Lung (tissue), 12 donors: Measurements from ENCODE around the gene PPY. TPM values are rescaled to one million over a fixed set of nuclear protein-coding genes. Genes with fewer than 3 reads are reported as not detected.

Source experiments
- ATAC-seq: fragments of 200-7000 bp; cut with Tn5 transposase; one replicate; pipeline ENCODE4 v1.9.1; 2020; ENCODE audit warnings: moderate number of reproducible peaks; ENCODE audit not compliant: insufficient read depth, low FRiP score
- DNase-seq, 3 donors: peaks; one replicate each; pipeline ENCODE4 v3.0.0-alpha.2; 2013 to 2017
- H3K27ac ChIP-seq, 2 donors: one replicate each; pipeline ENCODE4 v1.5.1; 2013; ENCODE audit warnings: mild to moderate bottlenecking in 2 of 2, moderate library complexity in 2 of 2, control low read depth in 1 of 2, inconsistent platforms in 1 of 2, low read depth in 1 of 2, low read length in 1 of 2
- H3K27me3 ChIP-seq, 3 donors: one replicate each; pipeline ENCODE4 v1.5.1; 2013; ENCODE audit warnings: low read length in 2 of 3; ENCODE audit not compliant: control insufficient read depth in 3 of 3, insufficient read depth in 3 of 3
- H3K36me3 ChIP-seq, 4 donors: one replicate each; pipeline ENCODE4 v1.5.1; 2013; ENCODE audit warnings: low read length in 4 of 4, mild to moderate bottlenecking in 1 of 4, moderate library complexity in 1 of 4; ENCODE audit not compliant: control insufficient read depth in 4 of 4, insufficient read depth in 4 of 4
- H3K4me1 ChIP-seq, 5 donors: one replicate each; pipeline ENCODE4 v1.5.1; 2013; ENCODE audit warnings: low read length in 5 of 5, mild to moderate bottlenecking in 2 of 5, moderate library complexity in 1 of 5; ENCODE audit not compliant: control insufficient read depth in 5 of 5, insufficient read depth in 5 of 5
- H3K4me3 ChIP-seq: one replicate; pipeline ENCODE4 v1.5.1; 2013; ENCODE audit warnings: mild to moderate bottlenecking, control low read depth, moderate library complexity
- H3K9ac ChIP-seq, 2 donors: one replicate each; pipeline ENCODE4 v1.5.1; 2013; ENCODE audit warnings: low read length in 2 of 2, control low read depth in 1 of 2; ENCODE audit not compliant: insufficient read depth in 1 of 2
- H3K9me3 ChIP-seq, 4 donors: one replicate each; pipeline ENCODE4 v1.5.1; 2013; ENCODE audit warnings: low read length in 3 of 4, mild to moderate bottlenecking in 1 of 4, moderate library complexity in 1 of 4; ENCODE audit not compliant: control insufficient read depth in 4 of 4, insufficient read depth in 3 of 4
- whole genome bisulfite sequencing, 2 donors: extraction: QIAGEN DNeasy Blood & Tissue Kit; methylation state at CpG; one replicate each; pipeline ENCODE4 v1.1.7; 2013; 5-methylcytosine and 5-hydroxymethylcytosine counted together
- polyA plus RNA-seq, 2 donors: library from polyadenylated mRNA; stranded (reverse); fragments of 200-250 nt; gene quantifications; one replicate each; pipeline ENCODE4 v1.2.1, GENCODE V29; 2013
- total RNA-seq, 2 donors: library from RNA; depleted of rRNA in 1 of 2; stranded (reverse); fragments of >200 nt in 1 of 2; gene quantifications; one replicate each; pipeline ENCODE4 v1.2.1, GENCODE V29; 2014 to 2021
- TF ChIP-seq, protein P1 (sequence below): IDR thresholded peaks from 2 replicates; pipeline ENCODE4 v1.5.1; 2012; ENCODE audit warnings: mild to moderate bottlenecking; ENCODE audit errors: control extremely low read depth, extremely low read depth
- donor health status: control.
- donor health status: control.
- donor health status: Bipolar disorder and iron deficiency.
- donor health status: healthy.
- donor health status: DM: yes; HTN: yes; CAD: no.

Gene PPY
- total and polyA plus RNA-seq, 4 donors, result not detected

DNA sequence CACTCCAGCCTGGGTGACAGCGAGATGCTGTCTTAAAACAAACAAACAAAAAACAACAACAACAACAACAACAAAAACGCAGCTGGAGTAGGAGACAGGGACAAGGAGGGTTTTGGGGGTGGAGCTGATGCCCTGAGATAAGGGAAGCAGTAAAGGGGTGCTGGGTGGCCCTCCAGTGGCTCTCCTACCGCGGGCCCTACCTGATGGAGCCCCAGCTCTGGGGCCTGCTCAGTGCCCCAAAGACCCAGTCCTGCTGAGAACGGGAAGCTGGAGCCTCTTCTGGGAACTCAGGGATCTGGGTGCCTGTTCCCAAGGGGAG is 40.9 kb upstream of the PPY start:
- Histone ChIP-seq H3K4me1 (peaks cover 0 to 9% (median 3%) of the 10 kb centered on the region in 5 donors), H3K27me3 (peaks cover 0 to 41% (median 36%) of the 10 kb centered on the region in 3 donors), H3K9me3 (no peaks in the 10 kb centered on the region), H3K27ac (no peak overlapping the region), H3K9ac (no peak overlapping the region), H3K4me3 (no peak overlapping the region), H3K36me3 (no peaks in the 10 kb centered on the region)
- WGBS, 2 donors, result 21 to 23% methylated on average over 5 of the region's 5 CpGs
- no peak for DNase-seq
- no peak for ATAC-seq
- TF ChIP-seq, protein P1, sequence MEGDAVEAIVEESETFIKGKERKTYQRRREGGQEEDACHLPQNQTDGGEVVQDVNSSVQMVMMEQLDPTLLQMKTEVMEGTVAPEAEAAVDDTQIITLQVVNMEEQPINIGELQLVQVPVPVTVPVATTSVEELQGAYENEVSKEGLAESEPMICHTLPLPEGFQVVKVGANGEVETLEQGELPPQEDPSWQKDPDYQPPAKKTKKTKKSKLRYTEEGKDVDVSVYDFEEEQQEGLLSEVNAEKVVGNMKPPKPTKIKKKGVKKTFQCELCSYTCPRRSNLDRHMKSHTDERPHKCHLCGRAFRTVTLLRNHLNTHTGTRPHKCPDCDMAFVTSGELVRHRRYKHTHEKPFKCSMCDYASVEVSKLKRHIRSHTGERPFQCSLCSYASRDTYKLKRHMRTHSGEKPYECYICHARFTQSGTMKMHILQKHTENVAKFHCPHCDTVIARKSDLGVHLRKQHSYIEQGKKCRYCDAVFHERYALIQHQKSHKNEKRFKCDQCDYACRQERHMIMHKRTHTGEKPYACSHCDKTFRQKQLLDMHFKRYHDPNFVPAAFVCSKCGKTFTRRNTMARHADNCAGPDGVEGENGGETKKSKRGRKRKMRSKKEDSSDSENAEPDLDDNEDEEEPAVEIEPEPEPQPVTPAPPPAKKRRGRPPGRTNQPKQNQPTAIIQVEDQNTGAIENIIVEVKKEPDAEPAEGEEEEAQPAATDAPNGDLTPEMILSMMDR, result no peak

DNA sequence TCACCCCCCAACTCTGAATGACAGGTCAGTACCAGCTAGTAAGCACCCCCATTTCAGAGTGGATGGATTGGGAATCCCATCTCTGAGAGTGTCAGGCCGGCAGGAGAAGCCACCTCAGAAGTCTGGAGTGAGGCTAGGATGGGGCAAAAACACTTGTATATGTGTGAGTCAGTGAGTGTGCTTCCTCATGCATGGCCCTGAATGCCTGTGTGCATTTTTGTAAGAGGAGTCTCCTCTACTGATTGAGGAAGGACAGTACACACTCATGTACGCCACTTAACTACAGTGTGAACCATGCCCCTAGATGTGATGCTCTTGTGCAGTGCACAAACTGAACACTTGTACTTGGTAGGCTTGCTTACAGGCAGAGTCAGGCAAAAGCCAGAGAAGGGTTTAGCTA is 39.9 kb upstream of the PPY start:
- 80 to 89% methylated on average over 2 of the region's 2 CpGs for WGBS, 2 donors
- Histone ChIP-seq H3K4me3 (no peak overlapping the region), H3K27ac (no peak overlapping the region), H3K4me1 (peaks cover 0 to 9% (median 3%) of the 10 kb centered on the region in 5 donors), H3K9ac (no peak overlapping the region), H3K27me3 (peaks cover 0 to 36% (median 36%) of the 10 kb centered on the region in 3 donors), H3K36me3 (no peaks in the 10 kb centered on the region), H3K9me3 (no peaks in the 10 kb centered on the region)
- TF ChIP-seq, protein P1, result no peak
- DNase-seq (no peak), ATAC-seq (no peak)

DNA sequence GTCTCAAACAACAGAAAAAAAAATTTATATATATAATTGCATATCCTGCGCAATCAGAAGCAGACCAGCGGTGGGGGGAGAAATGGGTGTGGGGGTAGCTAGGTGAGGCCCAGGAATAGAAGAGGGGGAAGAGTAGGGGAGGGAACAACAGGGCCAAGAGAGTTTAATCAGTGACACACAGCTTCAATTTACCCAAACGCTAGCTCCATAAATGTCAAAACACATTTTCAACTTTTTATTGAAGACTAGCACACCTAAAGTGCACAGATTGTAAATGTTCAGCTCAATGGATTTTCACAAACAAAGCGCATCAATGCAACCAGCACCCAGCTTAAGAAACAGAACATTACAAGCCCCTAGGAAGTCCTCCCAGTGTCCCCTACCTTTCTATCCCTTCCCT is 37.4 kb upstream of the PPY start:
- Histone ChIP-seq H3K27me3 (peaks cover 0 to 27% (median 23%) of the 10 kb centered on the region in 3 donors), H3K4me1 (peaks cover 0 to 9% (median 0%) of the 10 kb centered on the region in 5 donors)

DNA sequence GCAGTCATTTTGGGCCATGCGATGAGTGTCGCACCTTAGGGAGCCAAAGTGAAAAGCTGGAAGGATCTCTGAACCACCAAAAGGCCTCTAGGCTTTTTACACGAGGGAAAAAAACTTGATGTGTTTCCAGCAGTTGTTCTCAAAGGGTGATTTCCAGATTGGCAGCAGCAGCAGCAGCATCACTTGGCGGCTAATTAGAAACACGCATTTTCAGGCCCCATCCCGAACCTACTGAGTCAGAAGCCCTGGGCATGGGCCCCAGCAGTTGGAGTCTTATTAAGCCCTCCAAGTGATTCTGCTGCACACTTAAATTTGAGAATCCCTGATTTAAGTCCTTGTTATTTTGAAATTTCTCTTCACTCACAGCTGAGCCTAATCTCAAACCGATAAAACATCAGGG is 36.7 kb upstream of the PPY start:
- Histone ChIP-seq H3K4me3 (no peak overlapping the region), H3K27ac (no peak overlapping the region), H3K9ac (no peak overlapping the region), H3K27me3 (peaks cover 0 to 22% (median 17%) of the 10 kb centered on the region in 3 donors), H3K36me3 (no peaks in the 10 kb centered on the region), H3K4me1 (peaks cover 0 to 7% (median 0%) of the 10 kb centered on the region in 5 donors), H3K9me3 (no peaks in the 10 kb centered on the region)
- TF ChIP-seq, protein P1, result no peak
- no peak for ATAC-seq
- 80 to 84% methylated on average over 7 of the region's 7 CpGs for WGBS, 2 donors
- no peak for DNase-seq

More for the DNA sequence above, 37.4 kb upstream of the PPY start:
- no peaks in the 10 kb centered on the region for H3K9me3 ChIP-seq
- ATAC-seq, result no peak
- 86 to 92% methylated on average over 4 of the region's 4 CpGs for WGBS, 2 donors
- H3K9ac ChIP-seq, result no peak overlapping the region
- H3K4me3 ChIP-seq, result no peak overlapping the region
- no peak for DNase-seq
- no peak overlapping the region for H3K27ac ChIP-seq
- TF ChIP-seq, protein P1, result no peak
- no peaks in the 10 kb centered on the region for H3K36me3 ChIP-seq
